Measurements from ENCODE around the gene RSRC1.

- TF ChIP-seq, protein P1, sequence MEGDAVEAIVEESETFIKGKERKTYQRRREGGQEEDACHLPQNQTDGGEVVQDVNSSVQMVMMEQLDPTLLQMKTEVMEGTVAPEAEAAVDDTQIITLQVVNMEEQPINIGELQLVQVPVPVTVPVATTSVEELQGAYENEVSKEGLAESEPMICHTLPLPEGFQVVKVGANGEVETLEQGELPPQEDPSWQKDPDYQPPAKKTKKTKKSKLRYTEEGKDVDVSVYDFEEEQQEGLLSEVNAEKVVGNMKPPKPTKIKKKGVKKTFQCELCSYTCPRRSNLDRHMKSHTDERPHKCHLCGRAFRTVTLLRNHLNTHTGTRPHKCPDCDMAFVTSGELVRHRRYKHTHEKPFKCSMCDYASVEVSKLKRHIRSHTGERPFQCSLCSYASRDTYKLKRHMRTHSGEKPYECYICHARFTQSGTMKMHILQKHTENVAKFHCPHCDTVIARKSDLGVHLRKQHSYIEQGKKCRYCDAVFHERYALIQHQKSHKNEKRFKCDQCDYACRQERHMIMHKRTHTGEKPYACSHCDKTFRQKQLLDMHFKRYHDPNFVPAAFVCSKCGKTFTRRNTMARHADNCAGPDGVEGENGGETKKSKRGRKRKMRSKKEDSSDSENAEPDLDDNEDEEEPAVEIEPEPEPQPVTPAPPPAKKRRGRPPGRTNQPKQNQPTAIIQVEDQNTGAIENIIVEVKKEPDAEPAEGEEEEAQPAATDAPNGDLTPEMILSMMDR (IDR thresholded peaks at IDR 0.05; ENCODE audit: borderline replicate concordance, extremely low read depth, low read length, poor library complexity, severe bottlenecking), result no peak
- no peak for TF ChIP-seq EZH2 (IDR thresholded peaks at IDR 0.05; ENCODE audit: borderline replicate concordance, low read depth, low read length, severe bottlenecking)
Observed at GRCh38 chr3:158552124-158552523, 442.2 kb downstream of the RSRC1 start.
